ENCODE data around the gene ZNF350.

GRCh38 chr19:51993422-51993821, 6.8 kb upstream of the ZNF350 start:
- TF ChIP-seq MAX (IDR thresholded peaks at IDR 0.05; ENCODE audit: low read depth, low read length): no peak
- no peak for TF ChIP-seq CTCF (IDR thresholded peaks at IDR 0.05; ENCODE audit: low read depth, low read length)
